WERI-Rb-1 (cell line): ENCODE results near the gene HADH.
A peak's percentile ranks its signal among the peaks of the same experiment; 100 is the strongest.

Experiments used
- DNase-seq: peaks from one replicate; pipeline ENCODE4 v3.0.0-alpha.2; 2020
- H3K27ac ChIP-seq: fragments of 250-450 bp; sonication (Bioruptor Pico); 2 replicates; pipeline ENCODE4 v1.5.1; 2020; ENCODE audit warnings: mild to moderate bottlenecking, moderate library complexity
- H3K27me3 ChIP-seq: fragments of 250-450 bp; sonication (Bioruptor Pico); 2 replicates; pipeline ENCODE4 v1.5.1; 2021; ENCODE audit warnings: mild to moderate bottlenecking, low read depth, moderate library complexity; ENCODE audit not compliant: insufficient read depth, severe bottlenecking
- H3K36me3 ChIP-seq: fragments of 250-450 bp; sonication (Bioruptor Pico); 2 replicates; pipeline ENCODE4 v1.5.1; 2020; ENCODE audit warnings: mild to moderate bottlenecking, moderate library complexity
- H3K4me3 ChIP-seq: 2 replicates; pipeline ENCODE4 v1.5.1; 2011; ENCODE audit warnings: low read depth, mild to moderate bottlenecking, control low read depth, low read length
- H3K9me3 ChIP-seq: fragments of 250-450 bp; sonication (Bioruptor Pico); 2 replicates; pipeline ENCODE4 v1.5.1; 2021; ENCODE audit warnings: mild to moderate bottlenecking, moderate library complexity; ENCODE audit not compliant: severe bottlenecking
- TF ChIP-seq, protein P1 (sequence below): IDR thresholded peaks from 2 replicates; pipeline ENCODE4 v1.5.1; 2011; ENCODE audit warnings: low read depth, mild to moderate bottlenecking, control low read depth, inconsistent platforms, low read length

HADH gene

GRCh38 chr4:107991945-107992630 lies 2.4 kb downstream of the HADH start:
- DNase-seq: no peak
- TF ChIP-seq, protein P1, sequence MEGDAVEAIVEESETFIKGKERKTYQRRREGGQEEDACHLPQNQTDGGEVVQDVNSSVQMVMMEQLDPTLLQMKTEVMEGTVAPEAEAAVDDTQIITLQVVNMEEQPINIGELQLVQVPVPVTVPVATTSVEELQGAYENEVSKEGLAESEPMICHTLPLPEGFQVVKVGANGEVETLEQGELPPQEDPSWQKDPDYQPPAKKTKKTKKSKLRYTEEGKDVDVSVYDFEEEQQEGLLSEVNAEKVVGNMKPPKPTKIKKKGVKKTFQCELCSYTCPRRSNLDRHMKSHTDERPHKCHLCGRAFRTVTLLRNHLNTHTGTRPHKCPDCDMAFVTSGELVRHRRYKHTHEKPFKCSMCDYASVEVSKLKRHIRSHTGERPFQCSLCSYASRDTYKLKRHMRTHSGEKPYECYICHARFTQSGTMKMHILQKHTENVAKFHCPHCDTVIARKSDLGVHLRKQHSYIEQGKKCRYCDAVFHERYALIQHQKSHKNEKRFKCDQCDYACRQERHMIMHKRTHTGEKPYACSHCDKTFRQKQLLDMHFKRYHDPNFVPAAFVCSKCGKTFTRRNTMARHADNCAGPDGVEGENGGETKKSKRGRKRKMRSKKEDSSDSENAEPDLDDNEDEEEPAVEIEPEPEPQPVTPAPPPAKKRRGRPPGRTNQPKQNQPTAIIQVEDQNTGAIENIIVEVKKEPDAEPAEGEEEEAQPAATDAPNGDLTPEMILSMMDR: no peak
- peaks cover 20% of the 10 kb centered on the region for H3K36me3 ChIP-seq
- peak overlapping the region; percentile 99 for H3K4me3 ChIP-seq
- H3K27me3 ChIP-seq: no peaks in the 10 kb centered on the region
- peak overlapping the region; percentile 3 for H3K27ac ChIP-seq
- H3K9me3 ChIP-seq: no peaks in the 10 kb centered on the region

DNA sequence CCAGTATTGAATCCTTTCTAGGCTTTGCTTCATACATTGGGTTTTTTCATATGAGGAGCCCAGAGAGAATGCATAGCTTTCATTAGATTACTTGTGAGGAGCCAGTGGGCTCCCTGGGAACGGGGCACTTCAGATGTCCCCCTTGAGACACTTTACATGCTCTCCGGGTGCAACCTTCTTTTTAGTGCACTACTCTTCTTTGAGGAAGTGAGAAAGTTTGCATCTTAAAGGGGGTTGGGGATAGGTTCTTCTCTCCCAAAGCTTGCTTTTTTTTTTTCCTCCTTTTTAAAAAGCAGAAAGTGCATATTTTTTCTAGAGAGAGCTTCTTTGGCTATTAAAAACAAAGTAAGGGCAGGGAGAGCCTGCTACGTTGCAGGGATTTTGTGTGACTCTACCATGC lies 4.3 kb downstream of the HADH start:
- no peak overlapping the region for H3K27ac ChIP-seq
- peaks cover 37% of the 10 kb centered on the region for H3K36me3 ChIP-seq

GRCh38 chr4:107994894-107995293 lies 5.2 kb downstream of the HADH start:
- Histone ChIP-seq H3K27me3 (no peaks in the 10 kb centered on the region), H3K36me3 (peaks cover 47% of the 10 kb centered on the region), H3K27ac (no peak overlapping the region), H3K9me3 (no peaks in the 10 kb centered on the region), H3K4me3 (no peak overlapping the region)
- DNase-seq: no peak
- TF ChIP-seq, protein P1: no peak

More for the DNA sequence above, 4.3 kb downstream of the HADH start:
- no peaks in the 10 kb centered on the region for H3K9me3 ChIP-seq
- TF ChIP-seq, protein P1: no peak
- peak overlapping the region; percentile 15; the same call in 1 of the 2 replicates for H3K4me3 ChIP-seq
- no peak for DNase-seq
- no peaks in the 10 kb centered on the region for H3K27me3 ChIP-seq

GRCh38 chr4:107996949-107997788 lies 7.5 kb downstream of the HADH start:
- no peaks in the 10 kb centered on the region for H3K27me3 ChIP-seq
- H3K36me3 ChIP-seq: peaks cover 68% of the 10 kb centered on the region
- DNase-seq: no peak
- no peak overlapping the region for H3K4me3 ChIP-seq
- TF ChIP-seq, protein P1: no peak
- peaks cover 5% of the 10 kb centered on the region for H3K9me3 ChIP-seq
- no peak overlapping the region for H3K27ac ChIP-seq

DNA sequence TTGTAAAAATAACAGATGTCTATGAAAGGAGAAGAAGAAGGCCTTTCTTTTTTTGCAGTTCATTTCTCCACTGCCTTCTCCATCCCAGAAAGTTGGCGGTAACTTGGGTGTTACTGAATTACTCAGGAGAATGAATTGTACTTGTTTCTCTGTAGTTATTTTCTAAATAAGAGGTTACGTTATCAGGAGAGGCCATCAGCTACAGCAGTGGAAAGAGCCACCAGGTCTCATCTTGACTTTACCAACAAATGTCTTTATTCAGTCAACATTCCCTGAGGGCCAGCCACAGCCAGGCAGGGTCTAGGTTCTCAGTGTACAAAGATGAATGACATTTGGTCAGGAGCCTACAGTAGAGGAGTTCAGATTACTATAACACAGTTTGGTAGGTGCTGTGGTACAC lies 8.1 kb downstream of the HADH start:
- Histone ChIP-seq H3K27me3 (no peaks in the 10 kb centered on the region), H3K4me3 (no peak overlapping the region), H3K36me3 (peaks cover 69% of the 10 kb centered on the region), H3K27ac (no peak overlapping the region), H3K9me3 (peaks cover 9% of the 10 kb centered on the region)
- DNase-seq: no peak
- TF ChIP-seq, protein P1: no peak
